Adrenal gland (tissue), 5 donors: Measurements from ENCODE around the gene RFXANK.

ENCODE experiments used
- POLR2A ChIP-seq, 2 donors: fragments of 450-650 bp; IDR thresholded peaks; one replicate each; pipeline ENCODE4 v1.6.1; 2017; ENCODE audit warnings: antibody characterized with exemption in 2 of 2, mild to moderate bottlenecking in 2 of 2, moderate library complexity in 1 of 2
- TF ChIP-seq, protein P1 (sequence below), 6 experiments: fragments of 450-650 bp in 4 of 6; fragments of 200-600 bp in 2 of 6; sonication (generic) in 1 of 6; IDR thresholded peaks; 1 replicate in 5 of 6; 2 replicates in 1 of 6; pipeline versions ENCODE4 v1.5.1 to v1.8.0; 2016 to 2021; ENCODE audit warnings: antibody characterized with exemption in 6 of 6, mild to moderate bottlenecking in 2 of 6, moderate library complexity in 1 of 6
- donor health status: DM: no; HTN: no; CAD: no.

DNA sequence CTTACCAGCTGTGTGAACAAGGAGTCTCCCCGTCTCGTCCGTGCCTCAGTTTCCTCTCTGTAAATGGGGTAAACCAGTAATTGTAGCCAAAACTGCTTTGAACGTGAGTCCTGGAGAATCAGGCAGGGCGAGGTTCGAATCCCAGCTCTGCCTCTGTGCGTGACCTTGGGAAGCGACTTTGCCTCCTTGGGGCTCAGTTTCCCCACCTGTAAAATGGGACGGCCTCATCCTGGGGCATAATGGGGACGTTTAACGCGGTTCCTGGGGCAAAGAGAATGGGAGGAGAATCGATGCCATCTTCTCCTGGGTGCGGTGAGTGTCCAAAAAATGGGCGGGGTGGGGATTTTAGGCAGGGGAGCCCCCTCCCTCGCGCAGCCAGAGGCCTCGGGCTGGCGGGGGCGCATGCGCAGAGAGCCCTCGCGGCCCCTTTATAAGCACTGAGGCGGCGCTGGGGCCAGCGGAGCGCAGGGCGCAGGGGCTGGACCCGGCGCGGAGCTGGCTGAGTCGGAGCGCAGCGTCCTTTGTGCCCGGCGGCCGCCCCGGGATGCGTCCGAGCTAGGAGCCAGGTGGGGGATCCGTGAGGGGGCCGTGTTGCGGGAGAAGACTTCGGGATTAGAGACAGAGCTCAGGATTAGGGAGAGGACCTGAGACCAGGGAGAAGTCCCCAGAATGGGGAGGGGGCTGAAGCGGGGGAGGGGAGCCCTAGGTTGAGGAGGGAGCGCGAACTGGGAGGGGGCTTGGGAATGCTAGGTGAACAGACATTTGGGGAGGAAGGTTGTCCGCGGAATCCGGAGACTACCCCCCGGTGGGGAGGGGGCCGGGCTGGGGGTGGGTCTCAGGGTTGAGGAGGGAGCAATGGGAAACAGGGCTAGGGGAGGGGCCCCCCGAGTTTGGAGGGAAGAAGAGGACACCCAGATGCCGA, 19.7 kb downstream of the RFXANK start, which contains the start of gene NCAN:
- TF ChIP-seq, protein P1, sequence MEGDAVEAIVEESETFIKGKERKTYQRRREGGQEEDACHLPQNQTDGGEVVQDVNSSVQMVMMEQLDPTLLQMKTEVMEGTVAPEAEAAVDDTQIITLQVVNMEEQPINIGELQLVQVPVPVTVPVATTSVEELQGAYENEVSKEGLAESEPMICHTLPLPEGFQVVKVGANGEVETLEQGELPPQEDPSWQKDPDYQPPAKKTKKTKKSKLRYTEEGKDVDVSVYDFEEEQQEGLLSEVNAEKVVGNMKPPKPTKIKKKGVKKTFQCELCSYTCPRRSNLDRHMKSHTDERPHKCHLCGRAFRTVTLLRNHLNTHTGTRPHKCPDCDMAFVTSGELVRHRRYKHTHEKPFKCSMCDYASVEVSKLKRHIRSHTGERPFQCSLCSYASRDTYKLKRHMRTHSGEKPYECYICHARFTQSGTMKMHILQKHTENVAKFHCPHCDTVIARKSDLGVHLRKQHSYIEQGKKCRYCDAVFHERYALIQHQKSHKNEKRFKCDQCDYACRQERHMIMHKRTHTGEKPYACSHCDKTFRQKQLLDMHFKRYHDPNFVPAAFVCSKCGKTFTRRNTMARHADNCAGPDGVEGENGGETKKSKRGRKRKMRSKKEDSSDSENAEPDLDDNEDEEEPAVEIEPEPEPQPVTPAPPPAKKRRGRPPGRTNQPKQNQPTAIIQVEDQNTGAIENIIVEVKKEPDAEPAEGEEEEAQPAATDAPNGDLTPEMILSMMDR (IDR thresholded peaks at IDR 0.05) = no peak
- TF ChIP-seq POLR2A (IDR thresholded peaks at IDR 0.05) = no peak
